Fibroblast of lung (primary cell): ENCODE data around the gene LAMB1. TPM values are rescaled to one million over a fixed set of nuclear protein-coding genes. Genes with fewer than 3 reads are reported as not detected.

Source experiments
- DNase-seq, 2 donors: peaks; one replicate each; pipeline versions ENCODE4 v3.0.0 to v3.0.0-alpha.2; 2010; ENCODE audit warnings: low read depth in 2 of 2
- H2AFZ ChIP-seq: 2 replicates; pipeline ENCODE4 v1.5.1; 2012; ENCODE audit warnings: low read length, control low read depth, inconsistent platforms
- H3K27ac ChIP-seq: 2 replicates; pipeline ENCODE4 v1.5.1; 2011; ENCODE audit warnings: low read length, control low read depth; ENCODE audit not compliant: insufficient read depth
- H3K27me3 ChIP-seq: 2 replicates; pipeline ENCODE4 v1.5.1; 2011; ENCODE audit warnings: mild to moderate bottlenecking, low read length; ENCODE audit not compliant: control insufficient read depth, insufficient read depth
- H3K36me3 ChIP-seq: 2 replicates; pipeline ENCODE4 v1.5.1; 2011; ENCODE audit warnings: low read length; ENCODE audit not compliant: control insufficient read depth, insufficient read depth
- H3K4me1 ChIP-seq: 2 replicates; pipeline ENCODE4 v1.5.1; 2011; ENCODE audit warnings: low read length; ENCODE audit not compliant: control insufficient read depth, insufficient read depth; ENCODE audit errors: extremely low read depth
- H3K4me2 ChIP-seq: 2 replicates; pipeline ENCODE4 v1.5.1; 2011; ENCODE audit warnings: low read length, control low read depth; ENCODE audit not compliant: insufficient read depth; ENCODE audit errors: extremely low read depth
- H3K4me3 ChIP-seq, 4 experiments: fragments of 200-600 bp in 1 of 4; sonication (generic) in 1 of 4; replicated peaks in 1 of 4; 2 replicates each; pipeline ENCODE4 v1.5.1; 2011 to 2016; ENCODE audit warnings: low read length in 4 of 4, low read depth in 3 of 4, mild to moderate bottlenecking in 3 of 4, control low read depth in 2 of 4, inconsistent platforms in 1 of 4, mixed read lengths in 1 of 4; ENCODE audit not compliant: insufficient read depth in 1 of 4; ENCODE audit errors: control extremely low read depth in 1 of 4
- H3K79me2 ChIP-seq: 2 replicates; pipeline ENCODE4 v1.5.1; 2012; ENCODE audit warnings: mild to moderate bottlenecking, low read length, inconsistent platforms; ENCODE audit not compliant: control insufficient read depth, insufficient read depth
- H3K9ac ChIP-seq: 2 replicates; pipeline ENCODE4 v1.5.1; 2011; ENCODE audit warnings: mild to moderate bottlenecking, low read length, control low read depth; ENCODE audit not compliant: insufficient read depth
- H3K9me3 ChIP-seq: 2 replicates; pipeline ENCODE4 v1.5.1; 2012; ENCODE audit warnings: low read depth, low read length; ENCODE audit not compliant: control insufficient read depth, insufficient read depth
- H4K20me1 ChIP-seq: 2 replicates; pipeline ENCODE4 v1.5.1; 2011; ENCODE audit warnings: low read length; ENCODE audit not compliant: control insufficient read depth, insufficient read depth; ENCODE audit errors: extremely low read depth
- EZH2 ChIP-seq: IDR thresholded peaks from 2 replicates; pipeline ENCODE4 v1.5.1; 2012; ENCODE audit warnings: low read length, control low read depth, mild to moderate bottlenecking; ENCODE audit errors: missing control alignments
- polyA plus RNA-seq, 2 donors: library from polyadenylated mRNA; depleted of rRNA in 1 of 2; stranded (reverse) in 1 of 2; unstranded in 1 of 2; fragments of >200 nt; gene quantifications; 2 replicates each; pipeline ENCODE4 v1.2.1, GENCODE V29; 2011 to 2012; ENCODE audit warnings: missing spikeins in 1 of 2
- total RNA-seq: library from RNA; depleted of rRNA; stranded (reverse); fragments of >200 nt; gene quantifications from 2 replicates; pipeline ENCODE4 v1.2.1, GENCODE V29; 2014
- TF ChIP-seq, protein P1 (sequence below), 2 donors: IDR thresholded peaks in 1 of 2; conservative IDR thresholded peaks in 1 of 2; 1 replicate in 1 of 2; 2 replicates in 1 of 2; pipeline ENCODE4 v1.5.1; 2011 to 2012; ENCODE audit warnings: low read length in 2 of 2, control low read depth in 1 of 2, inconsistent platforms in 1 of 2, low read depth in 1 of 2, mild to moderate bottlenecking in 1 of 2

LAMB1 gene
- total and polyA plus RNA-seq, 2 donors (not counting 1 experiment from before 2014, with no cell fraction given) = 428 to 516 TPM

DNA sequence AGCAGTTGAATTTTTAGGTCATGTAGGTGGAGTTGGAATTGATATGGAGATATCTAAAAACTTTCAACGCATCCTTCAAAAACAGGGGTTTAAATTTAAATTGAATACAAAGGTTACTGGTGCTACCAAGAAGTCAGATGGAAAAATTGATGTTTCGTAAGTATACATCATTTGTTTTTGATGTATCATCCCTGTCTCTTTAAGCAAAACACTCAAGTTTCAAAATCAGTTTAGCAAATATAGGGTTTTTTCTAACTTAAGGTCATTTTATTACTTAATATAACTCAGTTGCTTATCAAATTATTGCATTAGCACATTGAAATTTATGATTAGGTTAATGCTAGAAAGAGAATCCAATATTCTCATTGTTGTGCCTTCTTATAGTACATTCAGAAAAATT is 87.4 kb downstream of the LAMB1 start:
- no peak overlapping the region for H3K4me2 ChIP-seq
- no peak overlapping the region for H3K27ac ChIP-seq
- DNase-seq = no peak
- no peak overlapping the region for H3K4me3 ChIP-seq
- no peak overlapping the region for H3K9ac ChIP-seq
- H3K79me2 ChIP-seq = no peaks in the 10 kb centered on the region
- H2AFZ ChIP-seq = no peak overlapping the region
- H4K20me1 ChIP-seq = no peaks in the 10 kb centered on the region
- TF ChIP-seq EZH2 = no peak
- TF ChIP-seq, protein P1, sequence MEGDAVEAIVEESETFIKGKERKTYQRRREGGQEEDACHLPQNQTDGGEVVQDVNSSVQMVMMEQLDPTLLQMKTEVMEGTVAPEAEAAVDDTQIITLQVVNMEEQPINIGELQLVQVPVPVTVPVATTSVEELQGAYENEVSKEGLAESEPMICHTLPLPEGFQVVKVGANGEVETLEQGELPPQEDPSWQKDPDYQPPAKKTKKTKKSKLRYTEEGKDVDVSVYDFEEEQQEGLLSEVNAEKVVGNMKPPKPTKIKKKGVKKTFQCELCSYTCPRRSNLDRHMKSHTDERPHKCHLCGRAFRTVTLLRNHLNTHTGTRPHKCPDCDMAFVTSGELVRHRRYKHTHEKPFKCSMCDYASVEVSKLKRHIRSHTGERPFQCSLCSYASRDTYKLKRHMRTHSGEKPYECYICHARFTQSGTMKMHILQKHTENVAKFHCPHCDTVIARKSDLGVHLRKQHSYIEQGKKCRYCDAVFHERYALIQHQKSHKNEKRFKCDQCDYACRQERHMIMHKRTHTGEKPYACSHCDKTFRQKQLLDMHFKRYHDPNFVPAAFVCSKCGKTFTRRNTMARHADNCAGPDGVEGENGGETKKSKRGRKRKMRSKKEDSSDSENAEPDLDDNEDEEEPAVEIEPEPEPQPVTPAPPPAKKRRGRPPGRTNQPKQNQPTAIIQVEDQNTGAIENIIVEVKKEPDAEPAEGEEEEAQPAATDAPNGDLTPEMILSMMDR (conservative IDR thresholded peaks at IDR 0.05 in 1 of 2, IDR thresholded peaks at IDR 0.05 in 1 of 2; ENCODE audit: low read depth in 1 of 2, low read length in 2 of 2) = no peak
- H3K36me3 ChIP-seq = peaks cover 6% of the 10 kb centered on the region
- H3K4me1 ChIP-seq = no peaks in the 10 kb centered on the region
- H3K27me3 ChIP-seq = no peaks in the 10 kb centered on the region
- no peaks in the 10 kb centered on the region for H3K9me3 ChIP-seq

DNA sequence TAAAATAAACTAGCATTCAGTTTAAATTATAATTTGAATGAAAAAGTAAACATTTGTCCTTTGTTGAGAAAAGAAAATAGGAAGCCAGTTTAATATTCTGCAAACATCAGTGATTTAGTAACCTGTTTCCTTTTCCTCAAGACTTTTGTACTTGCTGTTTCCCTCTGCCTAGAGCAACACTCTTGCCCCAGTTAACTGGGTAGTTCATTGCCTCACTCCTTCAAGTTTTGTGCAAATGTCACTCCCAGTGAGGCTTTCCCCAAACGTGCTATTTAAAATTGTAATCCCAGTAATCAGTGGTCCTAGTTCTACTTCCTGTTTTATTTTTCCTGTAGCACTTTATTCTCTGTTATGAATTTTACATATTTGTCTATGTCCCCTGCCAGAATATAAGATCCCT is 88.1 kb downstream of the LAMB1 start:
- Histone ChIP-seq H3K4me2 (no peak overlapping the region), H3K4me3 (no peak overlapping the region), H3K9me3 (no peaks in the 10 kb centered on the region), H4K20me1 (no peaks in the 10 kb centered on the region), H3K9ac (no peak overlapping the region), H3K27ac (peak overlapping the region; percentile 15), H3K79me2 (no peaks in the 10 kb centered on the region), H3K36me3 (peaks cover 4% of the 10 kb centered on the region), H2AFZ (no peak overlapping the region), H3K4me1 (no peaks in the 10 kb centered on the region), H3K27me3 (no peaks in the 10 kb centered on the region)
- TF ChIP-seq, protein P1 (conservative IDR thresholded peaks at IDR 0.05 in 1 of 2, IDR thresholded peaks at IDR 0.05 in 1 of 2; ENCODE audit: low read depth in 1 of 2, low read length in 2 of 2) = no peak
- TF ChIP-seq EZH2 = no peak
- DNase-seq = no peak

DNA sequence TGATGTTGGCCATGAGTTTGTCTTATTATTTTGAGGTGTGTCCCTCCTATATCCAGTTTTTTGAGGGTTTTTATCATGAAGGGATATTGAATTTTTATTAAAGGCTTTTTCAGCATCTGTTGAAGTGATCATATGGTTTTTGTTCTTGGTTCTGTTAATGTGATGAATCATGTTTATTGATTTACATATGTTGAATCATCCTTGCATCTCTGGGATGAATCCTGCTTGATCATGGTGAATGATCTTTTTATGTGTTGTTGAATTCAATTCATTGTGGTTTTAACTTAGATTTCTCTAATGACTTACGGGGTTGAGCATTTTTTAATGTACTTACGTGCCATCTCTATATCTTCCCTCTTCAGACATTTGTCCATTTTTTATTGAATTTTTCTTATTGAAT is 89.1 kb downstream of the LAMB1 start:
- Histone ChIP-seq H3K9me3 (no peaks in the 10 kb centered on the region), H3K27ac (no peak overlapping the region), H3K27me3 (no peaks in the 10 kb centered on the region), H2AFZ (no peak overlapping the region), H3K36me3 (peaks cover 3% of the 10 kb centered on the region), H3K79me2 (no peaks in the 10 kb centered on the region), H4K20me1 (no peaks in the 10 kb centered on the region), H3K4me2 (no peak overlapping the region), H3K4me3 (no peak overlapping the region), H3K9ac (no peak overlapping the region), H3K4me1 (no peaks in the 10 kb centered on the region)
- TF ChIP-seq EZH2 = no peak
- TF ChIP-seq, protein P1 (conservative IDR thresholded peaks at IDR 0.05 in 1 of 2, IDR thresholded peaks at IDR 0.05 in 1 of 2; ENCODE audit: low read depth in 1 of 2, low read length in 2 of 2) = no peak
- DNase-seq = peak in 1 of 2 donors; percentile 33
